ENCODE measurements around the gene MSH4.

The MSH4 gene

DNA sequence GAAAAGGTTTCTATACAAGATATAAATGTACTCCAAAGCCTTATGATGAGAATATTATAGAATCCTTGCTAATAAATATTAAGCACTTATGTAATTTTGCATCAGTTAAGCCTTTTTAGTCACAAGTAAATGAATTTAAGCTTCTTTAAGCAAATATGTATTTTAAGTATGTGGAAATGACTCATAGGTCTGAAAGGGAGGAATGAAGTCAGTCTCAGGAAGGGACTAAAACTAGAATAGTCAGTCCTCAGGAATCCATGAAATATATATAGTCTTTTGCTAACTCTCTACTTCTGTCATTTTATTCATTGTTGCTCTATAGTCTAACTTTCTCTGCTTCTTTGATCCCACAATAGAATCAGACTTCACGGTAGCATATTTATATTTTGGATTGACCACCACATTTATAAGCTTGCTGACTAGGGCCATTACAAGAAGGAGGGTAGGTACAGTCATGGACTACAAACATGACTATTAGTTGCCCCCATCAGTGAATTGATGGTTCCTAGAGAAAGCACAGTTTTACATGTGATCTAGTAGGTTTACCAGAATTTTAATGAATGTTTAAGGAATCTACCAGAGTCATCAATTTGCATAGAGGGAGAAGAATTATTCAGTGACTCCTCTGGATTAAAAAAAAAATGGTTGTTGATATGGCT is 30.9 kb upstream of the MSH4 start:
- TF ChIP-seq ISL1 (CRISPR knock-in tag; IDR thresholded peaks at IDR 0.05) (peak; percentile 56), GLIS3 (CRISPR knock-in tag; IDR thresholded peaks at IDR 0.05) (no peak), ZNF70 (CRISPR knock-in tag; IDR thresholded peaks at IDR 0.05) (no peak)
- peak; percentile 97 for ATAC-seq

- TF ChIP-seq CSDC2 (CRISPR knock-in tag; IDR thresholded peaks at IDR 0.05) (no peak), ZNF8 (CRISPR knock-in tag; IDR thresholded peaks at IDR 0.05) (no peak), CSRNP3 (CRISPR knock-in tag; IDR thresholded peaks at IDR 0.05) (no peak), GLIS3 (CRISPR knock-in tag; IDR thresholded peaks at IDR 0.05) (no peak), TCF4 (CRISPR knock-in tag; IDR thresholded peaks at IDR 0.05; ENCODE audit: borderline replicate concordance) (no peak), BACH2 (CRISPR knock-in tag; IDR thresholded peaks at IDR 0.05; ENCODE audit: borderline replicate concordance) (no peak), ZFP30 (CRISPR knock-in tag; IDR thresholded peaks at IDR 0.05) (no peak), ISL1 (CRISPR knock-in tag; IDR thresholded peaks at IDR 0.05) (no peak), ZNF70 (CRISPR knock-in tag; IDR thresholded peaks at IDR 0.05) (no peak), SNAI2 (CRISPR knock-in tag; IDR thresholded peaks at IDR 0.05) (no peak), ZNF565 (CRISPR knock-in tag; conservative IDR thresholded peaks at IDR 0.05; ENCODE audit: low read depth) (no peak), PATZ1 (CRISPR knock-in tag; IDR thresholded peaks at IDR 0.05; ENCODE audit: borderline replicate concordance) (no peak), ZC3H10 (CRISPR knock-in tag; IDR thresholded peaks at IDR 0.05) (no peak), ESRRG (CRISPR knock-in tag; IDR thresholded peaks at IDR 0.05) (no peak), RARB (CRISPR knock-in tag; IDR thresholded peaks at IDR 0.05) (no peak), TSHZ2 (CRISPR knock-in tag; IDR thresholded peaks at IDR 0.05) (no peak), ARNTL (CRISPR knock-in tag; IDR thresholded peaks at IDR 0.05; ENCODE audit: borderline replicate concordance, low read depth) (no peak)
- peak; percentile 18; the same call in 2 of the 3 replicates for ATAC-seq
Measured at GRCh38 chr1:75768016-75768415, 28.7 kb upstream of the MSH4 start.

DNA sequence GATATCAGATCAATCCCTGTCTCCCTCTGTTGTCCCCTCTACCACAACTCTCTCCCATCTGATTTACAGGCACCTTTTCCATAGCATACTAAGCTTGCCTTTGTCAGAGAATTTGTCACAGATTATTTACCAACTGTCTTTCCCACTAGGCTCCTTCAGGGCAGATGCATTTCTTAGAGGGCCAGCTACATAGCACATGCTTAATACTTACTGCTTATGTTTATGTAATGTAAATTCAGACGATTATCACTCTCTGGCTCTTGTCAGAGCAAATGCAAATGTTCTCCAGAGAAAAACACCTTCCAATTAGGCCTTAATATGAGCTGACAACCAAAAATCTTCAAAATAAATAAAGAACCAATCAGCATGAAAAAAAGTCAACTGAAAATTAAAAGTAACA is 25.9 kb upstream of the MSH4 start:
- TF ChIP-seq ZNF565 (CRISPR knock-in tag; conservative IDR thresholded peaks at IDR 0.05; ENCODE audit: low read depth): no peak
- TF ChIP-seq ZC3H10 (CRISPR knock-in tag; IDR thresholded peaks at IDR 0.05): no peak
- no peak for TF ChIP-seq ISL1 (CRISPR knock-in tag; IDR thresholded peaks at IDR 0.05)
- no peak for TF ChIP-seq CSRNP3 (CRISPR knock-in tag; IDR thresholded peaks at IDR 0.05)
- TF ChIP-seq BACH2 (CRISPR knock-in tag; IDR thresholded peaks at IDR 0.05; ENCODE audit: borderline replicate concordance): no peak
- no peak for TF ChIP-seq TCF4 (CRISPR knock-in tag; IDR thresholded peaks at IDR 0.05; ENCODE audit: borderline replicate concordance)
- TF ChIP-seq POU6F1 (CRISPR knock-in tag; IDR thresholded peaks at IDR 0.05; ENCODE audit: borderline replicate concordance, low read depth): no peak
- TF ChIP-seq OSR1 (CRISPR knock-in tag; IDR thresholded peaks at IDR 0.05): no peak
- TF ChIP-seq ZFP3 (CRISPR knock-in tag; IDR thresholded peaks at IDR 0.05): no peak
- TF ChIP-seq, protein P1, sequence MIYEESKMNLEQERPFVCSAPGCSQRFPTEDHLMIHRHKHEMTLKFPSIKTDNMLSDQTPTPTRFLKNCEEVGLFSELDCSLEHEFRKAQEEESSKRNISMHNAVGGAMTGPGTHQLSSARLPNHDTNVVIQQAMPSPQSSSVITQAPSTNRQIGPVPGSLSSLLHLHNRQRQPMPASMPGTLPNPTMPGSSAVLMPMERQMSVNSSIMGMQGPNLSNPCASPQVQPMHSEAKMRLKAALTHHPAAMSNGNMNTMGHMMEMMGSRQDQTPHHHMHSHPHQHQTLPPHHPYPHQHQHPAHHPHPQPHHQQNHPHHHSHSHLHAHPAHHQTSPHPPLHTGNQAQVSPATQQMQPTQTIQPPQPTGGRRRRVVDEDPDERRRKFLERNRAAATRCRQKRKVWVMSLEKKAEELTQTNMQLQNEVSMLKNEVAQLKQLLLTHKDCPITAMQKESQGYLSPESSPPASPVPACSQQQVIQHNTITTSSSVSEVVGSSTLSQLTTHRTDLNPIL (CRISPR knock-in tag; IDR thresholded peaks at IDR 0.05; ENCODE audit: low read depth): no peak
- TF ChIP-seq ZFP30 (CRISPR knock-in tag; IDR thresholded peaks at IDR 0.05): no peak
- TF ChIP-seq ZNF70 (CRISPR knock-in tag; IDR thresholded peaks at IDR 0.05): no peak
- no peak for TF ChIP-seq ZNF8 (CRISPR knock-in tag; IDR thresholded peaks at IDR 0.05)
- TF ChIP-seq PPARA (CRISPR knock-in tag; IDR thresholded peaks at IDR 0.05; ENCODE audit: borderline replicate concordance): no peak
- TF ChIP-seq TOX (CRISPR knock-in tag; IDR thresholded peaks at IDR 0.05; ENCODE audit: borderline replicate concordance): no peak
- TF ChIP-seq ARNTL (CRISPR knock-in tag; IDR thresholded peaks at IDR 0.05; ENCODE audit: borderline replicate concordance, low read depth): no peak
- no peak for ATAC-seq
